ENCODE measurements around the gene SYTL2.
"Not testable (repeated sequence)": the region's sequence is repeated elsewhere in the genome, so short reads cannot be mapped to it uniquely, and the experiment has no call there.

SYTL2 gene

DNA sequence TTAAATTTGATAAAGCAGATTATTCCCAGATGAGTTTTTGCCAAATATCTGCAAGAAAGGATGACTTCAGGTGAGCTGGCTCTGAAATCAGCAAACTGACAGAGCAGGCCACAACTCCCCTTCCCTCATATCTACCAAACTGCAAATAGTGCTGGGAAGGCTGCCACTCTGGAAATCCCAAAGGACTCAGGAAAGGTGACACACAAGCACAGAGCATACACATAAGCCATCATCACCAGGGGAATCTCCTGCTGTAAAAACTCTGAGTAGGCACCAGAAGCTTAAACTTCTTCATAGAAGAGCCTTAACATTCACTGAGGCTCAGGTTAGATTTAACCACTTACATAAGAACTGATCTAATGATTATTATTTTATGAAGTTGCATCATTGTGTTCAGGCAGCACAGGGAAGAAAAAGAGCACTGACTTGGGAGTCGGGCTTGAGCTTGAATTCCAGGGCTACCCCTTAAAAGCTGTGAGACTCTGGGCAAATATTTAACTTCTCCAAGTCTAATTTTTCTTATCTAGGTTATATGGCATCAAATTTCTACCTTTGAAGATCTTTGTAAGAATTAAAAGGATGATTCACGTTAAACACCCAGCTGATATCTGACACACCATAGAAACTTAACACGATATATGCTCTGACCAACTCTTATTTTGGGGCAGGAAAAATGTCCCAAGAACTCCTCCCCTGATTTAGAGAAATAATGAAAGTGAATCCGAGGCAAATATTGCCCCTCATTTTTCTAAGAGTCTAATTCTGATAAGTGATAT, 15.0 kb downstream of the SYTL2 start:
- DNase-seq: no peak

- DNase-seq: no peak
These were observed 19.4 kb downstream of the SYTL2 start for GRCh38 chr11:85791409-85791990.

DNA sequence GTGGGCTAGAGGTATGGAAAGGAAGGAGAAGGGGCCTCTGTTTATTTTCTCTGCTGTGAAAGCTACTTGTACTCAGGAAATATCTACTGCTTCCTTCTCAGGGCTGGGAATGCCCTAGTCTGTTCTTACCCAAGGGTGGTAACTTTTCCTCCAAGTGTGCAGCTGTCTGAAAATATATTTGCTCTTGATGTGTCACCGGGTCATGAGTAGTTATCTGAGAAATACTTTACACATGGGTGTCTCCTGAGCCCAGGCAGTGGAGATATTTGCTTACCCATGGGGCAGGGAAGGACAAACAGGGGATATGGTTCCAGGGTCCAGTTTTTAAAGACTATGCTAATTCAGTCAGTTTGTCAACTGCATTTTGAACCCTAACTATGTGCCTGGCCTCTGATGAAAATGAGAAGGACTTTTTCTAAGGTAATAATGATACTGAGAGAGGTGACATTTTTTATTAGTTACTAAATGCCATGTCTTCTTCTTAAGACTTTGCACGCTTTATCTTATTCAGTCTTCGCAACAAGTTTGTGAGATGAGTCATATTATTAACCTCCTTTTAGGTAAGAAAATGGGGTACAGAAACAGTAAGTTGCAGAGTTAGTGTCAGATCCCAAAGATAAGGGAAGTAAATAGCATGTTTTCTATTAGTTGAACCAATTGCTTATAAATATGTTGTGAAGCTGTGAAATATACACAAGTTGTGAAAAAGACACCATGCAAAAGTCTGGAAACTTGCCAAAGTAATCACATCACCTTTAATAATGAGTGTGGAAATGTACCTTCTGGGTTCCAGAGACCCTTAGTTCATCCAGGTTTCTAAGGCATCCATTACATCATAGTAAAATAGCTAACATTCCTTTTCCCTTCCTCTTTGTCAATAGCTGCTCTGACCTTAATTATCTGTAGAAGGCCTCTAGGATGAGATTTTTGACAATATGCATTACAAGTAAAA, 22.9 kb downstream of the SYTL2 start:
- DNase-seq: no peak

GRCh38 chr11:85787168-85787567, 23.8 kb downstream of the SYTL2 start:
- DNase-seq: no peak

GRCh38 chr11:85784480-85785265, 26.3 kb downstream of the SYTL2 start:
- DNase-seq: no peak

DNA sequence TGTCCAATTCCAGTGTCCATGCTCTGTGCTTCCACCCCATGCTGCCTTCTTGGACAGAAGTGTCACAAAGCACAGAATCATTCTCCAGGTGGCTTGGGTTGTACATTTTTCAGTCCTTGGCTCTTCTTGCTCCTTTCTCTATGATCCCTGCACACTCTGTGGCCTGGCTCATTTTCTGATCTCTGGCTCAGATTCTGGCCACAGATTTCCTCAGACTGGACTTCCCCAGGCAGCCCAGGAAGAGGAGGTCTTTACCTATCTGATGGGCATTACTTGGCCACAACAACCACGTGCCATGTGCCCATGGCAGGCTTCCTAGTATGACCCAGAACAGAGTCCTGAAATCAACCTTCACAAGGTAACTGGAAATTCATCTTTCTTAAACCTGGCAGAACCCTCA, 27.2 kb downstream of the SYTL2 start:
- no peak for DNase-seq

DNA sequence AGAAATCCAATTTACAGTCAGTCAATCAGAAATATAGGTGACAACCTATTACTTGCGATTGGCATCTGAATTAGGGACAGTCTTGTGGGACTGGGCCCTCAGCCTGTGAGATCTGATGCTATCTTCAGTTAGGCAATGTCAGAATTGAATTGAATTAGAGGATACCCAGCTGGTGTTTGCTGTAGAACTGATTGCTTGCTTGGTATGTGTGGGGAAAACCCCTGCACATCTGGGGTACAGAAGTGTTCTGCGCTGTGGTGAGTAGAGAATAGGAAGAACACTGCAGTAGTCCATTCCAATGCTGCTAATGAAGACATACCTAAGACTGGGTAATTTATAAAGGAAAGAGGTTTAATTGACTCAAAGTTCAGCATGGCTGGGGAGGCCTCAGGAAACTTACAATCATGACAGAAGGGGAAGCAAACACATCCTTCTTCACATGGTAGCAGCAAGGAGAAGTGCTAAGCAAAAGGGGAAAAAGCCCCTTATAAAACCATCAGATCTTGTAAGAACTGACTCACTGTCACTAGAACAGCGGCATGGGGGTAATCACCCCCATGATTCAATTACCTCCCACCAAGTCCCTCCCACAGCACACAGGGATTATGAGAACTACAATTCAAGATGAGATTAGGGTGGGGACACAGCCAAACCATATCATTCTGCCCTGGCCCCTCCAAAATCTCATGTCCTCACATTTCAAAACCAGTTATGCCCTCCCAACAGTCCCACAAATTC, 30.0 kb downstream of the SYTL2 start:
- DNase-seq: not testable (repeated sequence)

GRCh38 chr11:85779956-85780640, 30.8 kb downstream of the SYTL2 start:
- no peak for DNase-seq

DNA sequence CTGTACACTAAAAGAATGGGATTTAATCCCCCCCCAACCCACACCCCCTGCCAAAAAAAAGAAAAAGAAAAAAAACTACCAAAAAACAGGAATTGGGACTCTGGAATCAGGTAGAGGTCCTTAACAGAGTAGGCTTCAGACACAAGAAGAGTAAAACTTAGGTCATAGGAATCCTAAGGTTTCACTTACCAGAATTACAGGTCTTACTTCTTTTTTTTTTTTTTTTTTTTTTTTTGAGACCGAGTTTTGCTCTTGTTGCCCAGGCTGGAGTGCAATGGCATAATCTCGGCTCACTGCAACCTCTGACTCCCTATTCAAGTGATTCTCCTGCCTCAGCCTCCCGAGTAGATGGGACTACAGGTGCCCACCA, 33.4 kb downstream of the SYTL2 start:
- DNase-seq: not testable (repeated sequence)

DNA sequence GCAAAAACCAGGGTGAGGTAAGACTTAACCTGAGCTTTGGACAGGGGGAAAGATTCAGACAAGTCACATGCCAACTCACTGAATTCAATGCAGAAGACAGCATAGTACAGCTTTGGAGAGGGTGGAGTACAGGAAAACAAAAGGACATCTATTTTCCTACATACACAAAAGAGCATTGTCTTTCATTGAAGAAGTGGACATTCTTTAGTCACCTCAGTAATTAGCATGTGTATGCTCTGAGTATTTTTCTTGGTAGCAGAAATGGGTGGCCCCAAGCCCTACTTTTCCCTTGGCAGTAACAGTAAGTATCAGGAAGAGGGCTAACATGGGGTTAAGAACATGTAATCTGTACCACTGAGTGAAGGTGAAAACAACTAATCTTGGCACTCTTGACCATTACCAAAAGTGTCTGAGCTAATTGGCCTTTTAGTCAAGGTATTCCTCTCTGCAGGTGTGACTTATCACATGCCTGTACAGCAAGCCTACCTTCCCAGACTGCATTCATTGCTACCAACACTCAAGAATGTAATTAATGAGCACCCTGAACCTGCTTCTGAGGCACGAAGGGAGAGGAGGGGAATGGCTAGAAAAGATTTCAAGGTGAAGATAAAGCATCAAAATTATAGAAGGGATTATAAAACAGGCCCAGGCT, 33.9 kb downstream of the SYTL2 start:
- no peak for DNase-seq

- DNase-seq: no peak
These were observed 36.5 kb downstream of the SYTL2 start for GRCh38 chr11:85774256-85775101.

GRCh38 chr11:85772695-85773094, 38.2 kb downstream of the SYTL2 start:
- DNase-seq: no peak

DNA sequence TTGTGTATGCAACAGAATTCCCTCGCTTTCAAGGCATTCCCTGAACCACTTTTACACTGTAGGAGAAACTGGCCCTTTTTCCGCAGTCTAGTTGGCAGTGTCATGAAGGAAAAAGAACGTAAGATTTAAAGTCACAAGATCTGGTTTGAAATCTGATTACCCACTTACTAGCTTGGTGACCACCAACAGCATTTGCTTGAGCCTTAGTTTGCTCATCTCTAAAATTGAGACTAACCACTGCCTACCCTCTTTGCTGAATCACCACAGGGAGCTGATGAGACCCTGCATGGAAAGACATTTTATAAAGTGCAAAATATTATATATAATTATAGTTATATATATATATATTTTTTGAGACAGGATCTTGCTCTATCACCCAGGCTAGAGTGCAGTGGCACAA, 39.4 kb downstream of the SYTL2 start:
- DNase-seq: no peak

- no peak for DNase-seq
These were observed 41.2 kb downstream of the SYTL2 start for GRCh38 chr11:85769771-85770170.

DNA sequence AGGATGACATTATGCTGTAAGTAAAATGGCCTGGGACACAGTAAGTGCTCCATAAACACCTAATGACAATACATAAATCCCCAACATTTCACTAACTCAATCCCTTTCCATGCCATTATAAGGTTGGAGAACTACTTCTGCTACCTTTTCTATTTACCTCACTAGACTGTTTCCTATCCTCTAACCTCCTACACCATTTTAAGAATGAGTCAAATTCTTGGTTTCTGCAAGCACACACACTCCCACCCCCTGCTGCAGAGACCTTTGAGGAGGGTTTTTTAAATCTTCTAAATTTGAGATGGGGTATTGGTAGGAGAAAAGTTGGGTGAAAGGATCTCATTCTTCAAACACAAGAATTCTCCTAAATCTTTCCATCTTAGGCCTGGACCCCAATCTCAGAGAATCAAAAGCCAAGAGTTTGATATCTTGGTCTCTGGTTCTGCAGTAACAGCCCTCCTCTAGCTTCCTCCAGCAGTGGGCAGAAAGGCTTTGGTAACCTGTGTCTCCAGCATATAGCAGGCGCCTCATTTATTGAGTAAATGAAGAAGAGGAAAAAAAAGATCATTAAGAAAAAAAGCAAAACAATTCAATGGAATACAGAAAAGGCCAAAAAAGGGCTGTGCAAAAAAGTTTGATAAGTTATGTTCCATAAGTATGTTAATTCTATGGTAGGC, 42.3 kb downstream of the SYTL2 start:
- DNase-seq: no peak

- no peak for DNase-seq
These were observed 43.5 kb downstream of the SYTL2 start for GRCh38 chr11:85767246-85767945.

DNA sequence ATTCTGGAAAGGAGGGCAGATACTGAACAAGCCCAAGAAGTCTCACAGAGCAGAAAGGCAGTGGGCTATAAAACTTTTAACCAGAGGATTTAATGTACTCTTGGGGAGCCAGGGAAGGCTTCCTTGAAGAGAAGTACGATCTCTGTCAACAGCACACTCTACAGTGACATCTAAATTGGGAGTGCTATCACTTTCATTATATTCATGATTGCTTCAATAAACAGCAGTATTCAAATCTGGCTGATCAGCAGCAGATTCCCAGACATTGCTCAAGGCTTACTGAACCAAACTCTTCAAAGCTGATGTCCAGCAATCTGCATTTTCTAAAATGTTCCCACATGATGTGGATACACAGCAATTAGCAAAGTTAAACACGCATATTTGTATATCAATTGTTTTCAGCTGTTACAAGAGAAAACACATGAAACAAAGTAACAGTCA, 44.2 kb downstream of the SYTL2 start:
- no peak for DNase-seq

- DNase-seq: no peak
These were observed 46.1 kb downstream of the SYTL2 start for GRCh38 chr11:85764796-85765195.

DNA sequence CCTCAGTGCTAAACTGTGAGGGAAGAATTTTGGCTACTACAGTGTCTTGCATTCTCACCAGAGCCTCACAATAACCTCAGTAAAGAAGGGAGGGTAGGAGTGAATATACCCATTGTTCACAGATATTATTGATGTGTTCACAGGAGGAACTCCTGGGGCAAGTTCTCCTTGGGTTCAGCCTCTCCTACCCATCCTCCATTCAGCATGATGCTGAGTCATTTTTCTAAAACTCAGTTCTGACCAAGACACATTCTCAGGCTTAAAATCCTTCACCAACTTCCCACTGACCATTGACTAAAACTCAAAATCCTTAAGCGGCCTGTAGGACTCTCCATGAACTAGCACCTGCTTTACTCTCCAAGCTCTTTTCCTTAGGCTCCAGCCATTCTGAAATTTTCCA, 48.7 kb downstream of the SYTL2 start:
- no peak for DNase-seq

All from T-helper 1 cell (primary cell).